HUES48 (cell line): Measurements from ENCODE around the gene RAB11B.

ENCODE experiments used
- H3K27ac ChIP-seq: one replicate; pipeline ENCODE4 v1.7.0; 2013; ENCODE audit warnings: low read depth, low read length, inconsistent platforms
- H3K27me3 ChIP-seq: 2 replicates; pipeline ENCODE4 v1.6.1; 2013; ENCODE audit warnings: mild to moderate bottlenecking, low read length; ENCODE audit not compliant: control insufficient read depth, insufficient read depth
- H3K36me3 ChIP-seq: 2 replicates; pipeline ENCODE4 v1.6.1; 2013; ENCODE audit warnings: low read length; ENCODE audit not compliant: control insufficient read depth, insufficient read depth
- H3K4me1 ChIP-seq: 2 replicates; pipeline ENCODE4 v1.6.1; 2013; ENCODE audit warnings: mild to moderate bottlenecking, low read length; ENCODE audit not compliant: control insufficient read depth, insufficient read depth
- H3K4me3 ChIP-seq: 2 replicates; pipeline ENCODE4 v1.5.1; 2013; ENCODE audit warnings: mild to moderate bottlenecking, low read depth, low read length
- H3K9ac ChIP-seq: 2 replicates; pipeline ENCODE4 v1.6.1; 2013; ENCODE audit warnings: mild to moderate bottlenecking, low read depth, low read length, moderate library complexity
- H3K9me3 ChIP-seq: 2 replicates; pipeline ENCODE4 v1.6.1; 2013; ENCODE audit warnings: low read length; ENCODE audit not compliant: control insufficient read depth, insufficient read depth

Gene RAB11B

GRCh38 chr19:8387688-8388611 lies 2.2 kb upstream of the RAB11B start:
- Histone ChIP-seq H3K9ac (no peak overlapping the region), H3K4me1 (no peaks in the 10 kb centered on the region), H3K27ac (no peak overlapping the region), H3K27me3 (no peaks in the 10 kb centered on the region), H3K36me3 (no peaks in the 10 kb centered on the region), H3K9me3 (no peaks in the 10 kb centered on the region), H3K4me3 (no peak overlapping the region)

GRCh38 chr19:8388612-8388958 lies 1.6 kb upstream of the RAB11B start:
- no peak overlapping the region for H3K9ac ChIP-seq
- H3K9me3 ChIP-seq: no peaks in the 10 kb centered on the region
- H3K4me3 ChIP-seq: no peak overlapping the region
- no peaks in the 10 kb centered on the region for H3K36me3 ChIP-seq
- no peaks in the 10 kb centered on the region for H3K27me3 ChIP-seq
- H3K27ac ChIP-seq: no peak overlapping the region
- no peaks in the 10 kb centered on the region for H3K4me1 ChIP-seq

DNA sequence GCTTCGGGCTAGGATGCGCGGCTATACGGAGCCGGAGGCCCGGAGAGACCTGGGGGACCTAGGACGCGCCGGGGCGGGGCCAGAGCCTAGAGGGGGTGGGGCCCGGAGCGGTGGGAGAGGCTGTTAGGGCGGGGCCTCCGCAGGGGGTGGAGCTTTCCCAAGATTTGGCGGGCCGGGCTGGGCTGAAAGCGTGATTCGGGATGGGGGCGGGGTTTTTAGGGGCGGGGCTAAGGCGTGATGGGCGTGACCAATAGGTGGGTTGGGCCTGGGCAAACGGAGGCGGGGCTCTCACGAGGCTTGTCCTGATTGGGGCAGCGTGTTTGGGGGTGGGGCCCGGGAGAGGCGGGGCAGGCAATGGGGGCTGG lies 439 bp downstream of the RAB11B start:
- no peaks in the 10 kb centered on the region for H3K4me1 ChIP-seq
- no peaks in the 10 kb centered on the region for H3K36me3 ChIP-seq
- H3K4me3 ChIP-seq: peak overlapping the region; percentile 89
- no peaks in the 10 kb centered on the region for H3K9me3 ChIP-seq
- H3K27ac ChIP-seq: peak overlapping the region; percentile 100
- H3K27me3 ChIP-seq: no peaks in the 10 kb centered on the region
- H3K9ac ChIP-seq: peak overlapping the region; percentile 100

DNA sequence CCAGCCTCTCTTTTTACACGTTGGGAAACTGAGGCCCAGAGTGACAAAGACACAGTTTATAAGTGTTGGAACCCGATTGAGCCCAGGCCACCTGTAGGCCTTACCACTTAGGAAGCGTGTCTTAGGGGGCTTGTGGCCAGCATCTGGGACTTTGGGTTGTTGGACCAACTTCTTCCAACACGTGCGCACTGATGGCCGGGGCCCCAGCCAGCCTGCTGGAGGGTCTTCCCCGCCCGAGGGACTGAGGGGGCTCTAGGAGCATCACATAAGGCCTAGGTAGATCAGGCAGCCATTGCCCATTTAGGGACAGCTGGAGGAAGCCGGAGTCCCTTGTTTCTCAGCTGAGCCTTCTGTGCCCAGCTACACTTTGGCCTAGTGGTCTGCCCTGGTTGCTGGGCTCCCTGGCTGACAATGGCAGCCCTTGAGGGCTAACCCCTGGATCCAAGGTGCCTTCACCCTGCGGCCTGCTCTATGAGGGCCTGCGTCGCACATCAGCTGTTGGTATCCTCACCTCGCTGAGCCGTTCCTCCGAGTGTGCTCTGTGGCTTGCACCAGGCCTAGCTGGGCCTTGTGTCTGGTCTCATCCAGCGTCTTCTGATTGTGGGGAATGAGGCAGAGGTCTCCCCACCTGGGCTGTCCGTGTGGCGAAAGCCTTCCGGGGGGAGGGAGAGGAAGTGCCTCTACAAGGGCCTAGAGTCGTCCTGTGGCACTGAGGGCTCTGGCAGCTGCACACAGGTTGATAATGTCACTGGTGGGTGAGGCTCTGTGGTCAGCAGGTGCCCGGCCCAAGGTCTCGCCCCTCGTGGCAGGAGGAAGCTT lies 1.2 kb downstream of the RAB11B start:
- Histone ChIP-seq H3K9ac (no peak overlapping the region; the same call in 1 of the 2 replicates), H3K27me3 (no peaks in the 10 kb centered on the region), H3K36me3 (no peaks in the 10 kb centered on the region), H3K27ac (peak overlapping the region; percentile 16), H3K4me3 (peak overlapping the region; percentile 50), H3K9me3 (no peaks in the 10 kb centered on the region), H3K4me1 (no peaks in the 10 kb centered on the region)

DNA sequence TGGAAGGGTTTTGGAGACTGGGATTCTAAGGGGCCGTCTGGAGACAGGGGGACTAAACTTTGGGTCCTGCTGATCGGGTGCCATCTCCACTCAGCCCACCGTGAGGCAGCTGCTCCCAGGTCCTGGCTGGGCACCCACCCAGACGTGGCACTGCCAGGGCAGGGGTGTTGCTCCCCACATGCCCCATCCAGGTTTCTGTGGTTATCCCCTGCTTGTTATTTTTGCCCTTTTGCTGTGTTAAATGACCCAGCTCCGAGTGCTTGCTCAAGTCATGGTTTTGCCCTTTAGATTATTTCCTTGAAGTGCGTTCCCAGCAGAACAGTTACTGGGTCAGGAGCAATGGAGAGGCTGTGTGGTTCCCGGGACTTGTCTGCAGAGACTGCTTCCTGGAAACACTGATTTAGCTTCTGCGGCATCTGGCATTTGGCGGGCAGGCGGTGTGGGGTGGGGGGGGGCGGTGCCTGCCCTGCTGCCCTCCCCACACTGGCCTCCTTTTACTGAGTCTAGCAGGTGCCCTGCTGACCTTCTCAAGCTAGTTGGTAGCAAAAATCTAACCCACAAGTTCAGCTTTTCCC lies 1.9 kb downstream of the RAB11B start:
- H3K27ac ChIP-seq: no peak overlapping the region
- H3K9me3 ChIP-seq: no peaks in the 10 kb centered on the region
- peaks cover 3% of the 10 kb centered on the region; the same call in 1 of the 2 replicates for H3K4me1 ChIP-seq
- no peaks in the 10 kb centered on the region for H3K36me3 ChIP-seq
- H3K9ac ChIP-seq: no peak overlapping the region
- no peaks in the 10 kb centered on the region for H3K27me3 ChIP-seq
- no peak overlapping the region for H3K4me3 ChIP-seq

DNA sequence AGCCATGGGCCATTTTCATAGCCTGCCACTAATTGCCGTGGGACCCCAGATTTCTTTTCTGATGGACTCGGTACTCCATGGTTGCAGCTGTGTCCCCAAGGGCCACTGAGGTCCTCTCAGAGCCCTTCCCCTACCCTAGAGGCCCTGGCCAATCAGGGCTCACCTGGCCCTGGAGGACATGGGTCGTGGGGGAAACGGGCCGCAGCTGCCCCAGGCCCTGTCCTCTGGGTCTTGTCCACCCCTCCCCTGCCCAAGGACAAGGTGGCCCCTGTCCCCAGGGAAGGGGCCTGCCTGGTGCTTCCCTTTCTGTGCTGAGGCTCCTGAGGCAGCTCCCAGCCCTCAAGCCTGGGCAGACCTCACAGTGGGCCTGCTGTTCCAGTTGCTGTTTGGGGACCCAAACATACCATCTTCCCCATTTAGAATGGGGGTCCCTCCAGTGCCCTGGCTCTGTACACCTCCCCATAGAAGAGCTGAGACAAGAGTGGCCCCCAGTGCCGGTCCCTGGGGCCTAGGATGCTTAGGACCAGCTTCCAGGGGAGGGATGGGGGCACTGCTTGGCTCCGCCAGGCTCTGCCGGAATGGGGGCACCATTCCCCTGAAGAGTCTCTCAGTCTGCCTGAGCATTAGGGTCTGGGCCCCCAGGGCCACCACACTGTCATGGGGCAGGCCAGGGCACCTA lies 3.2 kb downstream of the RAB11B start:
- no peak overlapping the region for H3K4me3 ChIP-seq
- peaks cover 3% of the 10 kb centered on the region; the same call in 1 of the 2 replicates for H3K4me1 ChIP-seq
- H3K9ac ChIP-seq: no peak overlapping the region
- no peaks in the 10 kb centered on the region for H3K27me3 ChIP-seq
- H3K9me3 ChIP-seq: no peaks in the 10 kb centered on the region
- no peak overlapping the region for H3K27ac ChIP-seq
- H3K36me3 ChIP-seq: no peaks in the 10 kb centered on the region

GRCh38 chr19:8393871-8394250 lies 3.7 kb downstream of the RAB11B start:
- Histone ChIP-seq H3K27ac (no peak overlapping the region), H3K9ac (no peak overlapping the region), H3K4me1 (peaks cover 3% of the 10 kb centered on the region; the same call in 1 of the 2 replicates), H3K9me3 (no peaks in the 10 kb centered on the region), H3K36me3 (no peaks in the 10 kb centered on the region), H3K4me3 (no peak overlapping the region), H3K27me3 (no peaks in the 10 kb centered on the region)

DNA sequence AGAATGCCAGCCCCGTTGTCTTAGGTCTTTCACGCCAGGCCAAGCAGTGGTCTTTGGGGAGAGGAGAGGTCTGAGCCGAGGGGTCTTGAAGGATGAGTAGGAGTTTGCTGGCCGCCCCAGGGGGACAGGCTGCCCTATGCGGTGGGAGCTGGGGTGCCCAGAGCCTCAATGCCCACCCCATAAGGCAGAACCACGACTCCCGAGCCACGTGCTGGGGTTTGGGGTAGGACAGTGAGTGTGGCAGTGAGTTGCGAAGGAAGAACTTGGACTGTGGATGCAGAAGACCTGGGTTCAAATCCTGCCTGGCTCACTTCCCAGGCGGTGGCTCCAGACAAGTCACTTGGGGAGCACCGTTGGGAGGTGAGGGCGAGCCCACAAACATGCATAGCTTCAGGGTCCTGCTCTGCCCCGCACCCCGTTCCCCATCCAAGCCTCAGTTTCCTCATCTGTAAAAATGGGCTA lies 5.5 kb downstream of the RAB11B start:
- Histone ChIP-seq H3K4me3 (no peak overlapping the region), H3K27ac (no peak overlapping the region), H3K9me3 (no peaks in the 10 kb centered on the region), H3K27me3 (no peaks in the 10 kb centered on the region), H3K36me3 (0 out of 2 replicates have a peak, but pooled peaks cover 5% of the 10 kb centered on the region), H3K9ac (no peak overlapping the region), H3K4me1 (peaks cover 3% of the 10 kb centered on the region; the same call in 1 of the 2 replicates)

- no peak overlapping the region for H3K4me3 ChIP-seq
- H3K36me3 ChIP-seq: 0 out of 2 replicates have a peak, but pooled peaks cover 5% of the 10 kb centered on the region
- no peak overlapping the region for H3K9ac ChIP-seq
- H3K4me1 ChIP-seq: peaks cover 3% of the 10 kb centered on the region; the same call in 1 of the 2 replicates
- no peak overlapping the region for H3K27ac ChIP-seq
- H3K27me3 ChIP-seq: no peaks in the 10 kb centered on the region
- H3K9me3 ChIP-seq: no peaks in the 10 kb centered on the region
Measured at GRCh38 chr19:8396185-8396562, 6.0 kb downstream of the RAB11B start.

GRCh38 chr19:8396563-8397203 lies 6.5 kb downstream of the RAB11B start:
- no peak overlapping the region for H3K9ac ChIP-seq
- no peaks in the 10 kb centered on the region for H3K27me3 ChIP-seq
- H3K4me1 ChIP-seq: peaks cover 3% of the 10 kb centered on the region; the same call in 1 of the 2 replicates
- no peak overlapping the region for H3K4me3 ChIP-seq
- no peaks in the 10 kb centered on the region for H3K9me3 ChIP-seq
- no peak overlapping the region for H3K27ac ChIP-seq
- H3K36me3 ChIP-seq: 0 out of 2 replicates have a peak, but pooled peaks cover 5% of the 10 kb centered on the region
